Body of pancreas (tissue), 4 donors: ENCODE data around the gene ANKDD1B. TPM values are rescaled to one million over a fixed set of nuclear protein-coding genes. Genes with fewer than 3 reads are reported as not detected.

Experiments used
- ATAC-seq: fragments of 150-250 bp; one replicate; pipeline ENCODE4 v1.9.1; 2016
- DNase-seq, 4 donors: peaks; one replicate each; pipeline ENCODE4 v3.0.0-alpha.2; 2019
- H3K27ac ChIP-seq, 4 donors: fragments of 200-600 bp; sonication (generic); 1 replicate in 3 of 4; 2 replicates in 1 of 4; pipeline versions ENCODE4 v1.5.1 to v1.6.1; 2016 to 2019; ENCODE audit warnings: mild to moderate bottlenecking in 1 of 4, mixed read lengths in 1 of 4, moderate library complexity in 1 of 4
- H3K27me3 ChIP-seq, 2 donors: fragments of 200-600 bp; sonication (generic); one replicate each; pipeline ENCODE4 v1.6.0; 2016; ENCODE audit warnings: mild to moderate bottlenecking in 1 of 2
- H3K36me3 ChIP-seq, 2 donors: fragments of 200-600 bp; sonication (generic); replicated peaks in 1 of 2; 2 replicates each; pipeline ENCODE4 v1.5.1; 2016; ENCODE audit warnings: low read depth in 2 of 2; ENCODE audit not compliant: insufficient read depth in 1 of 2
- H3K4me1 ChIP-seq: fragments of 200-600 bp; sonication (generic); one replicate; pipeline ENCODE4 v1.6.0; 2016
- H3K4me3 ChIP-seq, 2 donors: fragments of 200-600 bp; sonication (generic); 1 replicate in 1 of 2; 2 replicates in 1 of 2; pipeline ENCODE4 v1.5.1; 2016 to 2019
- H3K9me3 ChIP-seq, 3 donors: fragments of 200-600 bp; sonication (generic); 1 replicate in 2 of 3; 2 replicates in 1 of 3; pipeline ENCODE4 v1.5.1; 2016
- POLR2A ChIP-seq, 3 donors: fragments of 450-650 bp; IDR thresholded peaks; one replicate each; pipeline ENCODE4 v1.6.1; 2016; ENCODE audit warnings: antibody characterized with exemption in 3 of 3, mild to moderate bottlenecking in 2 of 3
- WGBS, 2 donors: methylation state at CpG; one replicate each; pipeline ENCODE4 v1.1.5; 2017; 5-methylcytosine and 5-hydroxymethylcytosine counted together
- intact Hi-C: fragments of 100-400 bp; cut with DNase I; formaldehyde crosslinking; loops from one replicate; pipeline ENCODE4 v1.15.1; 2023
- total RNA-seq, 2 donors: library from RNA; depleted of rRNA; stranded (reverse); fragments of >200 nt; gene quantifications; one replicate each; pipeline ENCODE4 v1.1.0, GENCODE V29; 2016
- TF ChIP-seq, protein P1 (sequence below), 7 experiments: fragments of 450-650 bp in 4 of 7; fragments of 200-600 bp in 3 of 7; sonication (generic) in 3 of 7; IDR thresholded peaks; one replicate each; pipeline ENCODE4 v1.5.1; 2016 to 2019; ENCODE audit warnings: antibody characterized with exemption in 7 of 7

Gene ANKDD1B
- total RNA-seq, 2 donors from 2014 or later = 0.52 TPM; not detected in 1

DNA sequence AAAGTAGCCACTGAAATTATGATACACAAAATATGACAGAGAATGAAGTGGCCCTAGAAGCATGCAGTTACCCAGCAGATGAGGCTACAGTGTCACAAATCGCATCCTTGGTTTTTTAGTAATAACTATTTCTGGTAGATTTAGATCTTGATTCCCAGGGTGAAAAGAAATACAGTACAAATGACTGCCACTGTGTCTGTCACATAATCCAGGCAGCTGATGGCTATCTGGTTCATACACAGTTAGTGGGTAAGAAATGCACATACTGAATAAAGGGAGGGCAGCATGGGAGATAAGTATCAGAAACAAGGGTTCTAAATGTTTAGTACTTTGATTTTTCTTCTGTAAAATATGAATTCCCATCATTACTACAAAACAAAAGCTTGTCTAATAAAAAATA, 64.5 kb downstream of the ANKDD1B start:
- DNase-seq = no peak
- H3K27me3 ChIP-seq = no peaks in the 10 kb centered on the region
- TF ChIP-seq POLR2A (IDR thresholded peaks at IDR 0.05) = no peak
- TF ChIP-seq, protein P1, sequence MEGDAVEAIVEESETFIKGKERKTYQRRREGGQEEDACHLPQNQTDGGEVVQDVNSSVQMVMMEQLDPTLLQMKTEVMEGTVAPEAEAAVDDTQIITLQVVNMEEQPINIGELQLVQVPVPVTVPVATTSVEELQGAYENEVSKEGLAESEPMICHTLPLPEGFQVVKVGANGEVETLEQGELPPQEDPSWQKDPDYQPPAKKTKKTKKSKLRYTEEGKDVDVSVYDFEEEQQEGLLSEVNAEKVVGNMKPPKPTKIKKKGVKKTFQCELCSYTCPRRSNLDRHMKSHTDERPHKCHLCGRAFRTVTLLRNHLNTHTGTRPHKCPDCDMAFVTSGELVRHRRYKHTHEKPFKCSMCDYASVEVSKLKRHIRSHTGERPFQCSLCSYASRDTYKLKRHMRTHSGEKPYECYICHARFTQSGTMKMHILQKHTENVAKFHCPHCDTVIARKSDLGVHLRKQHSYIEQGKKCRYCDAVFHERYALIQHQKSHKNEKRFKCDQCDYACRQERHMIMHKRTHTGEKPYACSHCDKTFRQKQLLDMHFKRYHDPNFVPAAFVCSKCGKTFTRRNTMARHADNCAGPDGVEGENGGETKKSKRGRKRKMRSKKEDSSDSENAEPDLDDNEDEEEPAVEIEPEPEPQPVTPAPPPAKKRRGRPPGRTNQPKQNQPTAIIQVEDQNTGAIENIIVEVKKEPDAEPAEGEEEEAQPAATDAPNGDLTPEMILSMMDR (IDR thresholded peaks at IDR 0.05) = no peak
- 93 to 100% methylated on average over 1 of the region's 1 CpG for WGBS, 2 donors
- no peaks in the 10 kb centered on the region for H3K4me1 ChIP-seq
- H3K4me3 ChIP-seq = no peak overlapping the region
- H3K27ac ChIP-seq = no peak overlapping the region
- no peaks in the 10 kb centered on the region for H3K36me3 ChIP-seq
- no peak for ATAC-seq
- H3K9me3 ChIP-seq = no peaks in the 10 kb centered on the region
- intact Hi-C loops = no loop called here

DNA sequence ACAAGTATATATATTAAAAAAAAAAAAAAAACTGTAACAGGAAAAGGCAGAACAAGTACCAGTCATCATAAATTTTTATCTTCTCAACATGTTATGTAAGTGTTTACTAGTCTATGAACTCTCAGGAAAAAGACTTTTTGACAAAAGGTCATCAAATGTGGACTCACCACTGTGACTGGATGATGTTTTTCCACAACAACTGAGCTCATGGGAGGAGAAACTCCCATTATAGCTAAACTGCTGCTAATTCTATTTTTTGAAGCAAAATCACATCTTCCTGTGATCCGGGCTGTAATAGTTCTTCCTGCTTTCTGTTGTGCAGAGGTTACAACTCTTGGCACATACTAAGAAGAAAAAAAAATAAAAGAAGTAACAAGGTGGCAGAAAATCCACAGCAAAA, 66.4 kb downstream of the ANKDD1B start:
- H3K27me3 ChIP-seq = no peaks in the 10 kb centered on the region
- no peaks in the 10 kb centered on the region for H3K9me3 ChIP-seq
- H3K4me1 ChIP-seq = peaks cover 9% of the 10 kb centered on the region
- DNase-seq = no peak
- ATAC-seq = no peak
- H3K4me3 ChIP-seq = no peak overlapping the region
- no peak for TF ChIP-seq POLR2A (IDR thresholded peaks at IDR 0.05)
- intact Hi-C loops = no loop called here
- WGBS, 2 donors = 74% methylated on average over 1 of the region's 1 CpG
- no peaks in the 10 kb centered on the region for H3K36me3 ChIP-seq
- H3K27ac ChIP-seq = no peak overlapping the region

DNA sequence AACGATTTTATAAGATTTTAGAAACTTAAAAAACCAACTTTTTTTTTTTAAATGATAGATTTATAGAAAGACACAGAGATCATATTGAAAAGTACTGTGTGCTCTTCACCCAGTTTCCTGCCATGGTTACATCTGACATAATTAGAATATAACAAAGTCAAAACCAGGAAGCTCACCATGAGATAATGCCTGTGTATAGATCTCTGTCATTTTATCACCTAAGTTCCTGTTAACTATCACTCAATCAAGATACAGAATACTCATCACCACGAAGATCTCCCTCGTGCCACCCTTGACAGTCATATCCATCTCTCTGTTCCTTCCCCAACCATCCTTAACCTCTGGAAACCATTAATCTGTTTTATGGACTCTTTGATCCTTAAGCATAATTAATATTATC, 66.9 kb downstream of the ANKDD1B start:
- DNase-seq (no peak), ATAC-seq (no peak)
- H3K9me3 ChIP-seq = no peaks in the 10 kb centered on the region
- no peaks in the 10 kb centered on the region for H3K27me3 ChIP-seq
- peaks cover 12% of the 10 kb centered on the region for H3K4me1 ChIP-seq
- no peaks in the 10 kb centered on the region for H3K36me3 ChIP-seq
- TF ChIP-seq POLR2A (IDR thresholded peaks at IDR 0.05) = no peak
- TF ChIP-seq, protein P1 (IDR thresholded peaks at IDR 0.05) = no peak
- intact Hi-C loops = no loop called here
- 58 to 65% methylated on average over 3 of the region's 3 CpGs for WGBS, 2 donors
- no peak overlapping the region for H3K4me3 ChIP-seq
- H3K27ac ChIP-seq = no peak overlapping the region

DNA sequence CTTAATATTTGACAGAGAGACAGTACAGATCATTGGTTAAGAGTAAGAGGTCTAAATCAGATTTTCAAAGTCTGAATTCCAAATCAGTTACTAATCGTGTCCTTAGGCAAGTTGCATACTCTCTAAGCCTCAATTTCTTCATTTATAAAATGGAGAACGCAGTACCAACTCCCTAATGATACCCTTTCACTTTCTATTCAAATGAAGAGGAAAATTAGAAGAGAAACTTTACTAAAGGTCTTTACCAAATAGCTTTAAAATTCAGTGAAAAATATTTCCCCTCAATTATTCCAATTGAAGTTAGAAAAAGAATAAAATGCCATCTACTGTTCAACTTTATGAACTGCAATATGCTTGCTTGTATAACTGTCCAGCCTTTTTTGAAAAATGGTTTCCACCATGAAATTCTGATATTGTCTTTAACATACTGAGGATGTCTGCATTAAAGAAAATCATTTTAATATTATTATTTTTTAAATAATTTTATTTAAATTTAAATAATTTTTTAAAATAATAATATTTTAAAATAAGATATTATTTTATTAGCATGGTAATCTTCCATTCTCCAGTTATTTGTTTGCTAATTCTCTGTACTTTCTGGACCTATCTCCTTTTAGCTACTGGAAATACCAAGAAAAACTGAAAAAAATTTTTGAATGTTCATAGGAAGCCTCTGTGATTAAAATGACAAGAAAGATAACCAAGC, 70.0 kb downstream of the ANKDD1B start:
- no peaks in the 10 kb centered on the region for H3K36me3 ChIP-seq
- peak overlapping the region in 1 of 4 donors; percentile 60 for H3K27ac ChIP-seq
- ATAC-seq = peak; percentile 63
- TF ChIP-seq POLR2A (IDR thresholded peaks at IDR 0.05) = no peak
- TF ChIP-seq, protein P1 (IDR thresholded peaks at IDR 0.05) = peak in 6 of 7 experiments; percentile 70 to 85 (median 74)
- no peaks in the 10 kb centered on the region for H3K9me3 ChIP-seq
- no peaks in the 10 kb centered on the region for H3K27me3 ChIP-seq
- 21 to 25% methylated on average over 2 of the region's 2 CpGs for WGBS, 2 donors
- H3K4me3 ChIP-seq = no peak overlapping the region
- H3K4me1 ChIP-seq = peaks cover 18% of the 10 kb centered on the region
- intact Hi-C loops = no loop called here
- DNase-seq = no peak

DNA sequence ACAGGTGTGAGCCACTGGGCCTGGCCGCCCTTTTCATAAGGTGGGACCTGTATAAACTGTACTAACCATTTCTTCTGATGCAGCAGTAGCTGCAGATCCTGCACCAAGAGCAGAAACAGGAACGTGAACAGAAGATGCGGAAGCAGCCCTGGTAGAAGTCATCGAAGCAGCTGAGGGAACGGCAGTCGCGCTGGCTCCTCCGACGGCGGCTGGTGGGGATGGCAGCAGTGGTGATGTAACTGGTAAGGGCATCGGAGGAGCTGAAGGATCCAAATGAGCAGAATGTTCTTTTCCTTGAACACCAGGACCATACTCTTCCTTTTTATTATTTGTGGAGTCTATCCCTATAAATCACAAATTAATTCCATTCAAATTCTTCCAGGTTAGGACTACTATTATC, 73.9 kb downstream of the ANKDD1B start:
- TF ChIP-seq, protein P1 (IDR thresholded peaks at IDR 0.05) = no peak
- no peak for TF ChIP-seq POLR2A (IDR thresholded peaks at IDR 0.05)
- intact Hi-C loops = no loop called here
- ATAC-seq (no peak), DNase-seq (no peak)
- Histone ChIP-seq H3K36me3 (peaks cover 0 to 1% of the 10 kb centered on the region in 2 donors), H3K4me3 (no peak overlapping the region), H3K4me1 (peaks cover 26% of the 10 kb centered on the region), H3K27ac (no peak overlapping the region), H3K27me3 (no peaks in the 10 kb centered on the region), H3K9me3 (no peaks in the 10 kb centered on the region)
- 93 to 97% methylated on average over 11 of the region's 11 CpGs for WGBS, 2 donors
